ENCODE data around the gene GGA3. TPM values are rescaled to one million over a fixed set of nuclear protein-coding genes. Genes with fewer than 3 reads are reported as not detected.
"Not testable (repeated sequence)": the region's sequence is repeated elsewhere in the genome, so short reads cannot be mapped to it uniquely, and the experiment has no call there.

GGA3 gene
- polyA plus RNA-seq, 2 of the 4 experiments (the other 2 are of a cell fraction) = 35.8 to 43.6 TPM

DNA sequence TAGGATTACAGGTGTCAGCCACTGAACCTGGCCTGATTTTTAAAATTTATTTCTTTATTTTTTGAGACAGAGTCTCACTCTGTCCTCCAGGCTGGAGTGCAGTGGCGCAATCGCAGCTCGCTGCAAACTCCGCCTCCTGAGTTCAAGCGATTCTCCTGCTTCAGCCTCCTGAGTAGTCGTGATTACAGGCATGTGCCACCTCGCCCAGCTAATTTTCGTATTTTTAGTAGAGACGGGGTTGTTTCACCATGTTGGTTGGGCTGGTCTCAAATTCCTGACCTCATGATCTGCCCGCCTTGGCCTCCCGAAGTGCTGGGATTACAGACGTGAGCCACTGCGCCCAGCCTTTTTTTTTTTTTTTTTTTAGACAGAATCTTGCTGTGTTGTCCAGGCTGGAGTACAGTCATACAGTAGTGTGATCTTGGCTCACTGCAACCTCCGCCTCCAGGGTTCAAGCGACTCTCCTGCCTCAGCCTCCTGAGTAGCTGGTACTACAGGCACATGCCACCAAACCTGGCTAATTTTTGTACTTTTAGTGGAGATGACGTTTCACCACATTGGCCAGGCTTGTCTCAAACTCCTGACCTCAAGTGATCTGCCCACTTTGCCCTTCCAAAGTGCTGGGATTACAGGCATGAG is 31.5 kb upstream of the GGA3 start:
- H3K4me3 ChIP-seq; DNase-seq (ENCODE audit: low read depth in 1 of 2, low spot score in 1 of 2); ATAC-seq; H3K4me2 ChIP-seq; FAIRE-seq; H3K9me3 ChIP-seq; H3K27ac ChIP-seq: not testable (repeated sequence)
- POLR2A ChIA-PET = interaction anchor here (0.6 kb wide), 2 partner anchors 18 to 21 kb away, joined by 3 to 5 read pairs; no protein-coding TSS in a partner anchor
- TF ChIP-seq CEBPB (IDR thresholded peaks at IDR 0.05) = peak in 1 of 2 experiments; percentile 28; a peak in 1 of 4 replicates
- peaks cover 11% of the 10 kb centered on the region for H3K4me1 ChIP-seq
- 83% methylated on average over 16 of the region's 16 CpGs for WGBS (ENCODE audit: missing lambda C conversion rate)
- CTCF ChIA-PET = interaction anchor here (0.6 to 3.9 kb wide), 9 partner anchors 12 to 1093 kb away, joined by 3 to 22 read pairs (median 4); partner anchors contain the start of gene MIF4GD

- H3K4me3 ChIP-seq = peak overlapping the region; percentile 72
- H3K4me1 ChIP-seq = peaks cover 12% of the 10 kb centered on the region
- 3% methylated on average over 26 of the region's 26 CpGs for WGBS (ENCODE audit: missing lambda C conversion rate)
- POLR2A ChIA-PET = interaction anchor here (0.5 to 2.7 kb wide), 23 partner anchors 8 to 417 kb away, joined by 3 to 81 read pairs (median 5); partner anchors contain the start of genes GGA3, GRB2, LLGL2 and MIF4GD
- peak; percentile 8 to 23; a peak in 5 of 6 replicates for ATAC-seq
- H3K4me2 ChIP-seq = peak overlapping the region; percentile 75
- peak overlapping the region; percentile 86 to 90 for H3K27ac ChIP-seq
- FAIRE-seq = no peak
- CTCF ChIA-PET = interaction anchor here (0.6 to 2.6 kb wide), 22 partner anchors 8 to 427 kb away, joined by 3 to 33 read pairs (median 4); partner anchors contain the start of genes GGA3, GRB2, MIF4GD and MRPS7
- peak in 1 of 2 experiments; percentile 70 for DNase-seq (ENCODE audit: low read depth in 1 of 2, low spot score in 1 of 2)
- no peaks in the 10 kb centered on the region for H3K9me3 ChIP-seq
- no peak for TF ChIP-seq MAFK (IDR thresholded peaks at IDR 0.05; ENCODE audit: partially characterized antibody)
- TF ChIP-seq CBX2 (IDR thresholded peaks at IDR 0.05; ENCODE audit: borderline replicate concordance, low read depth) = no peak
- peak; percentile 41 for TF ChIP-seq CTCF (IDR thresholded peaks at IDR 0.05)
- no peak for TF ChIP-seq ZC3H11A (IDR thresholded peaks at IDR 0.05)
- no peak for TF ChIP-seq HEYL (CRISPR knock-in tag; IDR thresholded peaks at IDR 0.05)
- TF ChIP-seq, protein P1, sequence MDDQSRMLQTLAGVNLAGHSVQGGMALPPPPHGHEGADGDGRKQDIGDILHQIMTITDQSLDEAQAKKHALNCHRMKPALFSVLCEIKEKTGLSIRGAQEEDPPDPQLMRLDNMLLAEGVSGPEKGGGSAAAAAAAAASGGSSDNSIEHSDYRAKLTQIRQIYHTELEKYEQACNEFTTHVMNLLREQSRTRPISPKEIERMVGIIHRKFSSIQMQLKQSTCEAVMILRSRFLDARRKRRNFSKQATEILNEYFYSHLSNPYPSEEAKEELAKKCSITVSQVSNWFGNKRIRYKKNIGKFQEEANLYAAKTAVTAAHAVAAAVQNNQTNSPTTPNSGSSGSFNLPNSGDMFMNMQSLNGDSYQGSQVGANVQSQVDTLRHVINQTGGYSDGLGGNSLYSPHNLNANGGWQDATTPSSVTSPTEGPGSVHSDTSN (IDR thresholded peaks at IDR 0.05) = no peak
- TF ChIP-seq RNF2 (IDR thresholded peaks at IDR 0.05; ENCODE audit: borderline replicate concordance, low read depth) = no peak
- no peak for TF ChIP-seq FOSB (CRISPR knock-in tag; IDR thresholded peaks at IDR 0.05)
- TF ChIP-seq KDM1A (IDR thresholded peaks at IDR 0.05; ENCODE audit: low read depth) = no peak
- TF ChIP-seq FOXS1 (CRISPR knock-in tag; IDR thresholded peaks at IDR 0.05) = no peak
- TF ChIP-seq RAD21 (conservative IDR thresholded peaks at IDR 0.05 in 1 of 2, IDR thresholded peaks at IDR 0.05 in 1 of 2) = peak; percentile 36 to 53; a peak in 2 of 5 replicates
- no peak for TF ChIP-seq ZFP36 (IDR thresholded peaks at IDR 0.05; ENCODE audit: borderline replicate concordance, partially characterized antibody)
- no peak for TF ChIP-seq EHMT2 (IDR thresholded peaks at IDR 0.05; ENCODE audit: low read depth)
- TF ChIP-seq RCOR1 (IDR thresholded peaks at IDR 0.05; ENCODE audit: low read depth, low read length) = no peak
- no peak for TF ChIP-seq MAX (IDR thresholded peaks at IDR 0.05)
- TF ChIP-seq JUN (IDR thresholded peaks at IDR 0.05) = peak in 1 of 2 experiments; percentile 21; a peak in 3 of 5 replicates
- no peak for TF ChIP-seq NFE2L2 (conservative IDR thresholded peaks at IDR 0.05; ENCODE audit: low read length)
- no peak for TF ChIP-seq HOXB13 (CRISPR knock-in tag; IDR thresholded peaks at IDR 0.05; ENCODE audit: low read depth)
- TF ChIP-seq TP53 (CRISPR knock-in tag; IDR thresholded peaks at IDR 0.05) = no peak
- TF ChIP-seq HOXA7 (CRISPR knock-in tag; IDR thresholded peaks at IDR 0.05) = no peak
- TF ChIP-seq MYC (IDR thresholded peaks at IDR 0.05; ENCODE audit: borderline replicate concordance, low read length) = no peak
- no peak for TF ChIP-seq RARB (CRISPR knock-in tag; IDR thresholded peaks at IDR 0.05)
- TF ChIP-seq USF2 (IDR thresholded peaks at IDR 0.05) = no peak
- TF ChIP-seq CHD4 (IDR thresholded peaks at IDR 0.05; ENCODE audit: borderline replicate concordance) = no peak
- no peak for TF ChIP-seq MAZ (IDR thresholded peaks at IDR 0.05; ENCODE audit: borderline replicate concordance, low read depth, low read length)
- no peak for TF ChIP-seq POLR2A (IDR thresholded peaks at IDR 0.05; ENCODE audit: low read length)
- TF ChIP-seq ZNF302 (CRISPR knock-in tag; IDR thresholded peaks at IDR 0.05) = no peak
- no peak for TF ChIP-seq JUNB (IDR thresholded peaks at IDR 0.05)
- no peak for TF ChIP-seq ZSCAN20 (CRISPR knock-in tag; IDR thresholded peaks at IDR 0.05)
- TF ChIP-seq EP300 (IDR thresholded peaks at IDR 0.05) = no peak
- TF ChIP-seq ESRRA (IDR thresholded peaks at IDR 0.05; ENCODE audit: borderline replicate concordance, low read length) = no peak
- TF ChIP-seq ATOH8 (CRISPR knock-in tag; IDR thresholded peaks at IDR 0.05; ENCODE audit: low read depth) = no peak
- TF ChIP-seq NPAS2 (CRISPR knock-in tag; IDR thresholded peaks at IDR 0.05; ENCODE audit: borderline replicate concordance) = no peak
These were observed 28.5 kb upstream of the GGA3 start for GRCh38 chr17:75289832-75290337.

All from A549 (cell line).